ENCODE results near the gene USP17L11.
"Not testable (repeated sequence)": the region's sequence is repeated elsewhere in the genome, so short reads cannot be mapped to it uniquely, and the experiment has no call there.

DNA sequence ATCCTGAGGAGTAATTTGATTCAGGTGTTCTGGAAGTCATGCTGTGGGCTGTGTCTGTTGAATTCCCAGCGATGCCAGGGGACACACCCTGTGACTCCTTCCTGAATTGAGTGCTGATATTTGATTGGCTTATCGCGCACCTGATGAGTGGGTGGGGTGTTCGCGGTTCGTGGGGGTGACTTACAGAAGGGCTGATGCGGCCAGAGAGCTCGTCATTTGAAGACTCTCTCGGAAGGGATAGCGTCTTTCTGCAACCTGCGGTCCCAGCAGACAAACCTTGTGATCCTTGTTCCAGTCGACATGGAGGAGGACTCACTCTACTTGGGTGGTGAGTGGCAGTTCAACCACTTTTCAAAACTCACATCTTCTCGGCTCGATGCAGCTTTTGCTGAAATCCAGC, 9.4 kb downstream of the USP17L11 start, which contains the start of gene USP17L13:
- TF ChIP-seq, protein P1, sequence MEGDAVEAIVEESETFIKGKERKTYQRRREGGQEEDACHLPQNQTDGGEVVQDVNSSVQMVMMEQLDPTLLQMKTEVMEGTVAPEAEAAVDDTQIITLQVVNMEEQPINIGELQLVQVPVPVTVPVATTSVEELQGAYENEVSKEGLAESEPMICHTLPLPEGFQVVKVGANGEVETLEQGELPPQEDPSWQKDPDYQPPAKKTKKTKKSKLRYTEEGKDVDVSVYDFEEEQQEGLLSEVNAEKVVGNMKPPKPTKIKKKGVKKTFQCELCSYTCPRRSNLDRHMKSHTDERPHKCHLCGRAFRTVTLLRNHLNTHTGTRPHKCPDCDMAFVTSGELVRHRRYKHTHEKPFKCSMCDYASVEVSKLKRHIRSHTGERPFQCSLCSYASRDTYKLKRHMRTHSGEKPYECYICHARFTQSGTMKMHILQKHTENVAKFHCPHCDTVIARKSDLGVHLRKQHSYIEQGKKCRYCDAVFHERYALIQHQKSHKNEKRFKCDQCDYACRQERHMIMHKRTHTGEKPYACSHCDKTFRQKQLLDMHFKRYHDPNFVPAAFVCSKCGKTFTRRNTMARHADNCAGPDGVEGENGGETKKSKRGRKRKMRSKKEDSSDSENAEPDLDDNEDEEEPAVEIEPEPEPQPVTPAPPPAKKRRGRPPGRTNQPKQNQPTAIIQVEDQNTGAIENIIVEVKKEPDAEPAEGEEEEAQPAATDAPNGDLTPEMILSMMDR (IDR thresholded peaks at IDR 0.05) = not testable (repeated sequence)
- not testable (repeated sequence) for TF ChIP-seq EP300, POLR2A (IDR thresholded peaks at IDR 0.05)
